NCI-H2029 (cell line): ENCODE measurements around the gene PRR35.

Experiments
- DNase-seq: peaks from one replicate; lab custom pipeline; 2025; lab: John Stamatoyannopoulos, UW

The PRR35 gene

GRCh38 chr16:528111-529011, 31.8 kb upstream of the PRR35 start:
- no peak for DNase-seq

DNA sequence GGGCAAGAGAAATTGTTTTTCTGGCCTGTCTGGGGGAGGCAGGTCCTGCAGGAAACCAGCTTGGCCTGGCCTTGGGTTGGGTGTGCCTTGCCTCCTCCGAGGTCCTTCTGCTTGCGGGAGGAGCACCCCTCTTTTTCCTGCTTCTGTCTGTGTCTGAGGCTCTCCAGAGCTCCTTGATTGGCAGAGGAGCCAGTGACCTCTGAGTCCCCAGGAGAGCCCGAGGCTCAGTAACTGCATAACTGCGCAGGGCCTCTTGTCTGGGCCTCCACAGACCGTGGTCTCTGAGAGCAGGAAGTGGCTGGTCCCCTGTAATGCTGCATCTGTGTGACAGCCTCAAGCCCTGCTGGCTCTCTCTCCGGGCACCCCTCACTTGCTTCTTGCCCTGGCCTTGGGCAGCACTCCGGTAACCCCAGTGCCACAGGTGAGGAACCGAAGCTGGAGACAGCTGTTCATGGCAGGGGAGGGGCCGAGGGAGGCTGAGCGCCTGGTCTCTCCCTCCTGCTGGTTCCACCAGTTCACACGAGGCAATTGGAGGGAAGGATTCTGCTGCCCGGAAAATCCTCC, 31.1 kb upstream of the PRR35 start:
- DNase-seq = no peak

DNA sequence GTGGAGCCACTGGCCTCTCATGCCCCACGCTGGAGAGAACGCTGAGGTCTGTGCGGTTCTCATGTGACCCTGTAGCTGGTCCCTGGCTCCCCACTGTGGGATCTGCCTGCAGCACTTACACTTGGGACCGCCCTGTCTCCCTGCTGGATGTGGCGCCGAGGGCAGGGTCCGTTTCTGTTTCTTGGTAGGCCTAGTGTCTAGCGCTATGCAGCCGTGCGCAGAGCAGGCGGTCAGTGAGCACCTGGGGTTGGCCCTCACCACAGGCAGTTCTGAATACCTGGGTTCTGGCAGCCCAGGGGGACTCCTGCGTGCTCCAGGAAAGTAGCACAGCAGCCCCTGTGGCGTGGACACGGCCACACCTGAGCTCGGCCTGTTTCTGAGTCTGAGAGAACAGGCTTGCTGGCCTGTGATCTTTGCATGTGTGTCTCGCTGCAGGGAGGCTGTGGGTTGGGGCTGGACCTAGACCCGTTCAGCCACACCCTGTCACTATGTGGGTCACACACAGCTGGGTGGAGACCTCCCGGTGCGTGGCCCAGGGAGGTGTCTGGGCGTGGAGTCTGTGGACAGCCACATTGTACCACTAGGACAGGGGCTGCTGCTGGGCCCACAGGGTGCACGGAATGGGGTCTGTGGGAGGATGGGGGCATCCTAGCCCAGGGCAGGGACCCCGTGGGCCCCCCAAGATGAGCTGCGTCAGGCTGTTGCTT, 29.9 kb upstream of the PRR35 start:
- no peak for DNase-seq

- no peak for DNase-seq
These were observed 28.6 kb upstream of the PRR35 start for GRCh38 chr16:531494-532125.

DNA sequence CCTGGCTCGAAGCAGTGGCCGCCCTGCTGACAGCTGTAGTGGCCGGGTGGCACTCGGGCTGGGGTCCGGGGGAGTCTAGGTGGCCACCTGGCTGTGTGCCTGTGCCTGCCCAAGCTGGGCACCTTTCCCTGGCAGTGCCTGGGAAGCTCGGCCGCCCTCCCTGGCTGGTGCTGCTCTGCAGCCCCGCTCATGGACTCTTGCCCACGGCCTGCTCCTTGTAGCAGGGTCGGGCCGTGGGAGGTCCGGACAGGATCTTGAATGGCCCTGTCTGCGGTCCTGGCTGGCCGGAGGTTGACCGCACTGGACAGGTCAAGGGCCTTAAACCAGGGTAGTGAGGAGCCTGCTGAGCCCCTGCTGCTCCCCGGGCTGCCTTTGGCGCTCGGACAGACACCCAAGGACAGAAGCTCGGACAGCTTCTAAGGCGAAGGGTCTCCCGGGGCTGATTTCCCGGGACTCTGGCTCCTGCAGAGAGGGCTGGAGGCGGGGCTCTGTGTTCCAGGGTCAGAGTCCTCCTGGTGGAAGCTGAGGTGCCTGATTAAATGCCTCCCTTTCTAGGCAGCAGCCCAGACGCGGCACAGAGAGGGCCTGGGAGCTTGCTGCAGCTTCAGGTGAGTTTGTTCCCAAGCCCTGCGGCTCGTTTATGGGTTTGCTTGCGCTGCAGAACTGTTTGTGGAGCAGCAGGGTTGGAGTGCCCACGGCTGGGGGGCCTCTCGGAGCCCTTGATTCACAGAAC, 26.6 kb upstream of the PRR35 start:
- DNase-seq = no peak

DNA sequence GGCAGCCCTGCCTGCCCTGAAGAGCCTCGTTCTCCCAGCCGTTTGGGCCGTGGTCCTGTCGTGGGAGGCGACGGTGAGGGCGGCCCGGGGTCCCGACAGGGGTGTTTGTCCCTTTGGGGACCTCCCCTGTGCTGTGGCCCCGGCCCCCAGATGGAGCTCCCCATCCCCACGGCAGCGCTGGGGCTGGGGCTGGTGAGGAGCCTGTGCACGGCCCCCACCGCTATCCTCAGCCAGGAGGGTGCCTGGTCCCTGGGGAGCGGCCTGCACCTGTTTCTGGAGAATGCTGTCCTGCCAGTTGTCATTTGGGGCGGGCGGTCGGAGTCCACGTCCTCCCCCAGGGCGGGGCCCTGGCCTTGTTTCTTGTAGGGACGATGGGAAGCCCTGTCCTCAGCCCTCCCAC, 26.1 kb upstream of the PRR35 start:
- no peak for DNase-seq

GRCh38 chr16:534856-535445, 25.2 kb upstream of the PRR35 start:
- DNase-seq = no peak

DNA sequence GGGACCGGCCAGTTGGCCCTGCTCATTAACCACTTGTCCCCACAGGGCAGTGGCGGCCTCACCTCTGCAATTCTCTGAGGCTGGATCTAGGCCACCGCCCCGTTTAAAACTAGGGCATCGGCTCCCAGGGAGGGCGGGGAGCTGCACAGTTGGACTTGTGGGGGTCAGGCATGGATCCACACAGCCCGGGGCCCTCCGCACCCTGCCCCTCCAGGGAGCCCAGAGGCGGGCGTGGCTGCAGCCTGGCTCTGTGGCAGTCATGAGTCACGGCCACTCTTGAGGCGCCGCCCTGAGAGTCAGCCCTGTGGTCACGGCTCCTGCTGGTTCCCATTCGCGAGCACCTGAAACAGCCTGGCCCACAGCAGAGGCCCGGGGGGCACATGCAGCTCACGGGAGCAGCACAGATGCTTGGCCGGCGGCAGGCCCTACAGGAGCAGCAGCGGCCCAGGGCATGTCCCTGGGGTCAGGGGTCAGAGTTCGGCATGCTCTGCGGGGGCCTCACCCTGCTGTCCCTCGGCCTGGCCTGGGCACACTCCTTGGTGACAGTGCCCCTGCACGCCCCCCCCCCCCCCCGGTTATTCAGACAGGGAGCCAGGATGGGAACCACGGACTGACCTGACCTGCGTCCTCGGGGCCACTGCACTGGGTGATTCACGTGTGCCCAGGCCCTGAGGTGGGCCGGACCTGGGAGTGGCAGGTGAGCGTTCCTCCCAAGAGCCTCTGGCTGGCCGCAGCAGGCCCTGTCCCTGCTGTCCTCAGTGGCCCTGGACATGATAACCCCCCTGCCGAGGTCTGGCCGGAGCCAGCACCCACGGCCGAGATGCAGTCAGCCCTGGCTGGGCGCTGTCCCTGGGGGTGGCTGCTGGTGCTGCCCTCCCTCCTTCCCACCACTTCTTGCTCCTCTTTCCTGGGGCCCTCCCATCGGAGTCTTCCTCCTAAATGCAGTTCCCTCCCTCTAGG, 24.5 kb upstream of the PRR35 start:
- DNase-seq = no peak

DNA sequence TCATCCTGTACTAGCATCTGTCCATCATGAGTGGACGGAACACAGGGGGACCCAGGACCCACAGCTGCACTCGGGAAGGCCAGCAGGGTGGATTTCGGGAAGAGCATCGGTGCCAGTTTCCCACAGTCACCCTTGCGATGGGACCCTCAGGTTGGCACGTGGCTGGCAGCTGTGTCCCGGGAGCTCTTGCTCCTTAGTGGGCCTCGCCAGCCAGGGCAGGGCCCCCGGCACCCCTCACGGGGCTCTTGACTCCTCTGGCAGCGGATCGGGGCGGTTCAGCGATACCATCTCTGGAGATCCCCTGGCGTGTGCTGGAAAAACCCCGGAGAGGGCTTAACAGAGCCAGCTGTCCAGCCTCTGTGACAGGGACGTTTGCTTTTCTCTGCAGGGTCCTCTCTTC, 23.4 kb upstream of the PRR35 start:
- no peak for DNase-seq

GRCh38 chr16:537415-538335, 22.5 kb upstream of the PRR35 start:
- no peak for DNase-seq

DNA sequence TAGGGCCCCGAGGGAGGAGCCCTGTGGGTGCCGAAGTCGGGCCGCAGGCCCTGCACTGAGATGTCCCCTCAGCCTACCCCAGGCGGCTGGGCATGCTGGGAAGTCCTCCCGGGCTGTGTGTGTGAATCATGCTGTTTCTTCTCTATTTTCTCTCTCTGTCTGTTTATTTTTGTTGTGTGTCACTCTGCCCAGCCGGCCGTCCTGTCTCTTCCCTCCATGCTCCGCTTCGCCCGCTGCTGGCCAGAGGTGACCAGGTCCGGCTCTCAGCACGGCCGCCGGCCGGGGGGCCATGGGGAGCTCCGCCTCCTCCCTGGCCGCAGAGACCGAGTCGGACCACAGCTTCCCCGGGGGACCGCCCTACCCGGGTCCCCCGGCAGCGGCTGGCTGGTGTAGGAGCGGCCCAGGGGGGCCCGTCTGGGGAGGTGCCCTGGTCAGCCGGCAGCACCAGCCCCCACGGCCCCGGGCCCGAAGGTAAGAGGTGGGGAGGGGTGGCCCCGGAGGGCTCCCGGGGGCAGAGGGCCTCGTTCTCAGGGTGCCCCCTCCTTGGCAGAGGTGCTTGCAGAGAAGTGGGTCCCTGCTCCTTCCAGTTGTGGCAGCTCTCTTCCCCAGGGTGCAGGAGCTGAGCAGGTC, 20.2 kb upstream of the PRR35 start:
- DNase-seq = no peak

DNA sequence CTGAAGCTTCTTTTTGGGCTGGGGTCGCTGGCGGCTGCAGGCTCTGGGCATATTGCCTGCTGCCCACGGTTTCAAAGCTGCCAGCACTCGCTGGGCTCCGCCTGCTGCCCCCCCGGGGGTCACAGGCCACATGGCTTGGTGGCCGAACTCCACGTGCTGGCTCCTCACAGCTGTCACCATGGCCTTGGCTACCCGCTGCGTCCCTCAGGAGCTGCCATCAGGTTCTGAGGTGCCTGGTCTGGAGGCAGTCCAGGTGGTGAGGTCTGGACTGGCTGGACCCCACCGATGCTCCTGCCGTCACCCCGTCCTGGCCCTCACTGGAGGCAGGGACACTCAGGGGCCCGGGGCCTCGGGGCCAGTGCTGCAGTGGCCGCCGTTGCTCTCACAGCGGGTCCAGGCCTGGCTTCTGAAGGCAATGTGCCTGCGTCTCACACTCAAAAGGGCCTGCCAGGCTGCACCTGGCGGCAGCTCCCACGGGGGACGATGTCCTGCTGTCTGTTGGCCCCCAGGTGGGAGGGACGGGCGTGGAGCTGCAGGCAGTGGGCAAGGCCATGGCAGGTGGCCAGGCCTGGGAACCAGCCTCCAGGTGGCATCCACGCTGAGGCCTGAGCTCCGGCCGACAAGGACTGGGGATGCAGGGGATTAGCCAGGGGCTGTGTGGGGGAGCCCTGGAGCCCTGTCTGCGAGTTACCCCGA, 19.4 kb upstream of the PRR35 start:
- DNase-seq = no peak

DNA sequence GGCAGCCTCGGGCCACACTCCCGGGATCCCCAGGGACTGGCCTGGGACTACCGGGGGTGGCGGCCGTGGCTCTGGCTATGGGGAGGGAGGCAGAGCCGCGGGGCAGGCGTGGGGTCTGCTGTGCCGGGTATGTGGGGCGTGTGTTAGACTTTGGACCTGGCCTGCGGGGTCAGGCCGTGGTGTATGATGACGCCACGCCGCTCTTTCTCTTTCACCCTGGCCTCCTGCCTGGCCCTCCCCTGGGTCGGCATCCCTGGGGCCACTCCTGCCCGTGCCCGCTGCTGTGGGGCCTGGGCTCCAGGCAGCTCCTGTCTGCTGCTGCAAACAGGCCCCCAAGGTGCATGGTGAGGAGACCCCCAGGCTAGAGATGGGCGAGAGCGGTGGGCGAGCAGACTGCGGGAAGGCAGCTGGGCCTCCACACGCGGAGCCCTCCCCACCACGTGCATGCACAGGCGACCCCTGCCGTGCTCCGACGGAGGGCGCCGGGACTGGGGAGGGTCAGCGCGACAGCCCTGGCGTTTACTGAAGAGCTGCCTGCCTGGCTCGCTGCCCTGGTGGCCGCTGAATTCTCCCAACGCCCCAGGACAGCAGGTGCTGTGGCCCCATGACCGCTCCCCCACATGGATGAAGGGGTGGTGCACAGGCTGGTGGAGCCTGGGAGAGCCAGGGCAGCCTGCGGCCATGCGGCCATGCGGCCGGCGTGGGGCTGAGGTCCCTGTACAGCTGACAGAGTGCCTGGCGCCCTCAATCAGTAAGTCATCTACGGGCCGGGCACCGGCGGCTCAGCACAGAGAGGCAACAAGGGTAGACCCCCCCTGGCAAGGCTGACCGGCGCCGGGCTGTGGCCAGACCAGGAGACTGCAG, 16.7 kb upstream of the PRR35 start:
- DNase-seq = no peak

GRCh38 chr16:544517-544916, 15.7 kb upstream of the PRR35 start:
- no peak for DNase-seq

DNA sequence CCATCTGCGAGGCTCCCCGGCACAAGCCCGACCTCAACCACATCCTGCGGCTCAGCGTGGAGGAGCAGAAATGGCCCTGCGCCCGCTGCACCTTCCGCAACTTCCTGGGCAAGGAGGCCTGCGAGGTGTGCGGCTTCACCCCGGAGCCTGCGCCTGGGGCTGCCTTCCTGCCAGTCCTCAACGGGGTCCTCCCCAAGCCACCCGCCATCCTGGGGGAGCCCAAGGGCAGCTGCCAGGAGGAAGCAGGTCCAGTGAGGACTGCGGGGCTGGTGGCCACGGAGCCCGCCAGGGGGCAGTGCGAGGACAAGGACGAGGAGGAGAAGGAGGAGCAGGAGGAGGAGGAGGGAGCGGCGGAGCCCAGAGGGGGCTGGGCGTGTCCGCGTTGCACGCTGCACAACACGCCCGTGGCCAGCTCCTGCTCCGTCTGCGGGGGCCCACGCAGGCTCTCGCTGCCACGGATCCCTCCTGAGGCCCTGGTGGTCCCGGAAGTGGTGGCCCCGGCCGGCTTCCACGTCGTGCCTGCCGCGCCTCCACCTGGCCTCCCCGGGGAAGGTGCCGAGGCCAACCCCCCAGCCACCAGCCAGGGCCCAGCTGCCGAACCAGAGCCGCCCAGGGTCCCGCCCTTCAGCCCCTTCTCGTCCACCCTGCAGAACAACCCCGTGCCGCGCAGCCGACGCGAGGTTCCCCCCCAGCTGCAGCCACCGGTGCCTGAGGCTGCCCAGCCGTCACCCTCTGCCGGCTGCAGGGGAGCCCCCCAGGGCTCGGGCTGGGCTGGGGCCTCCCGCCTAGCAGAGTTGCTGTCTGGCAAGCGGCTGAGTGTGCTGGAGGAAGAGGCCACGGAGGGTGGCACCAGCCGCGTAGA, 13.1 kb upstream of the PRR35 start:
- DNase-seq = peak; percentile 73

GRCh38 chr16:548586-548985, 11.6 kb upstream of the PRR35 start:
- no peak for DNase-seq
